ENCODE measurements around the gene LTBP2. TPM values are rescaled to one million over a fixed set of nuclear protein-coding genes. Genes with fewer than 3 reads are reported as not detected.

LTBP2 gene
- total RNA-seq, 3 donors from 2014 or later (not counting 1 experiment from before 2014, with no cell fraction given): 2.1 to 3.7 (median 3.0) TPM

DNA sequence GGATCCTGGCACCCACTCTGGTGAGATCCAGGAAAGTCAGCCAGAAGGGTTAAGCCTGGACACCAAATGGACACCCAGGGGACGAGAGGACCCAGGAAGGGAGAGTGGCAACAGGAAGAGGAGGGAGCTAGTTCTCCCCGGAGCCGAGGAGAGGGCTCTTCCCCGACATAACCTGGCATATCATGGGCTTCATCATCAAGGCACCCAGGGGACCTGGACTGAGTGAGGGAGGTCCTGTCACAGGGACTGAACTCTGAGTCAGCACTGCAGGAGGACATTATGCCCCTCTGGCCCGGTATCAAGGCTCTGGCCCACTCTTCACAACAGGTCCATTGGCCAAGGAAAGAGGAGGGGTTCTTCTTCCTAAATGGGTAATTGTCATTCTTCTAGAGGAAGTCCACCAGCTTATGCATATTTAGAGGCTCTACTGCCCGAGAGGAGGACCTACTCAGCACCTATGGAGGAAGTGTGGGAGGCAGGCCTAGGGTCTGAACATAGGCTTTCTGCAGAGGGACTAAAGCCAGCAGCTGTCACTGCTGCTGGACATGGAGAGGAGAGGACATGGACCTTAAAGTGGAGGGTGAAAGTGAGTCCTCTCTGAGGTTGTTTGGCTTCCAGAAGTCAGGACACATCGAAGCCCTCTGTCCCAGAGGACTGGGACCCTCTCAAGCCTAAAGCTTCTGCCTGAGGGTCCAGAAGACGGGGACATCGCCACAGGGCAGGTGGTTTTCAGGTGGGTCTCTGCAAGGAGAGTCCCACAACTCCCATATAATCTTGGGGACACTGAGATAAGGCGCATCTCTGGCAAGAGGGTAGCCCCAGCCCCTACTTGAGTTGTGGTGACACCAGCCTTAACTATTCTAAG, 99.8 kb downstream of the LTBP2 start:
- no peaks in the 10 kb centered on the region for H3K9me3 ChIP-seq (ENCODE audit: control insufficient read depth, insufficient read depth, low read length)
- H3K4me3 Mint-ChIP-seq: no peak overlapping the region
- no peaks in the 10 kb centered on the region for H3K27me3 ChIP-seq (ENCODE audit: control insufficient read depth, insufficient read depth, low read length)
- H3K4me3 ChIP-seq (ENCODE audit: low read length): no peak overlapping the region
- H3K4me1 ChIP-seq (ENCODE audit: control insufficient read depth, insufficient read depth, low read length): peaks cover 9% of the 10 kb centered on the region
- no peaks in the 10 kb centered on the region for H3K36me3 ChIP-seq (ENCODE audit: control insufficient read depth, insufficient read depth, low read length)
- WGBS (ENCODE audit: insufficient coverage): 75% methylated on average over 10 of the region's 10 CpGs
- intact Hi-C loops (cut with micrococcal nuclease): no loop called here
- H3K36me3 Mint-ChIP-seq: no peaks in the 10 kb centered on the region
- no peaks in the 10 kb centered on the region for H3K9me3 Mint-ChIP-seq
- DNase-seq (no peak), ATAC-seq (no peak)
- H3K27me3 Mint-ChIP-seq (ENCODE audit: low read depth in 2 of 2): no peaks in the 10 kb centered on the region
- H3K27ac ChIP-seq (ENCODE audit: low read length): no peak overlapping the region
- H3K27ac Mint-ChIP-seq: no peak overlapping the region
- TF ChIP-seq, protein P1, sequence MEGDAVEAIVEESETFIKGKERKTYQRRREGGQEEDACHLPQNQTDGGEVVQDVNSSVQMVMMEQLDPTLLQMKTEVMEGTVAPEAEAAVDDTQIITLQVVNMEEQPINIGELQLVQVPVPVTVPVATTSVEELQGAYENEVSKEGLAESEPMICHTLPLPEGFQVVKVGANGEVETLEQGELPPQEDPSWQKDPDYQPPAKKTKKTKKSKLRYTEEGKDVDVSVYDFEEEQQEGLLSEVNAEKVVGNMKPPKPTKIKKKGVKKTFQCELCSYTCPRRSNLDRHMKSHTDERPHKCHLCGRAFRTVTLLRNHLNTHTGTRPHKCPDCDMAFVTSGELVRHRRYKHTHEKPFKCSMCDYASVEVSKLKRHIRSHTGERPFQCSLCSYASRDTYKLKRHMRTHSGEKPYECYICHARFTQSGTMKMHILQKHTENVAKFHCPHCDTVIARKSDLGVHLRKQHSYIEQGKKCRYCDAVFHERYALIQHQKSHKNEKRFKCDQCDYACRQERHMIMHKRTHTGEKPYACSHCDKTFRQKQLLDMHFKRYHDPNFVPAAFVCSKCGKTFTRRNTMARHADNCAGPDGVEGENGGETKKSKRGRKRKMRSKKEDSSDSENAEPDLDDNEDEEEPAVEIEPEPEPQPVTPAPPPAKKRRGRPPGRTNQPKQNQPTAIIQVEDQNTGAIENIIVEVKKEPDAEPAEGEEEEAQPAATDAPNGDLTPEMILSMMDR (IDR thresholded peaks at IDR 0.05): no peak
- H3K4me1 Mint-ChIP-seq: peaks cover 0 to 12% of the 10 kb centered on the region in 2 donors

- H3K27ac ChIP-seq (ENCODE audit: low read length): no peak overlapping the region
- H3K9me3 Mint-ChIP-seq: no peaks in the 10 kb centered on the region
- intact Hi-C loops (cut with micrococcal nuclease): no loop called here
- H3K9me3 ChIP-seq (ENCODE audit: control insufficient read depth, insufficient read depth, low read length): no peaks in the 10 kb centered on the region
- no peak for DNase-seq
- H3K4me1 Mint-ChIP-seq: peaks cover 0 to 12% of the 10 kb centered on the region in 2 donors
- ATAC-seq: no peak
- H3K4me3 Mint-ChIP-seq: no peak overlapping the region
- H3K27me3 ChIP-seq (ENCODE audit: control insufficient read depth, insufficient read depth, low read length): no peaks in the 10 kb centered on the region
- TF ChIP-seq, protein P1 (IDR thresholded peaks at IDR 0.05): no peak
- H3K27ac Mint-ChIP-seq: no peak overlapping the region
- WGBS (ENCODE audit: insufficient coverage): 92% methylated on average over 10 of the region's 10 CpGs
- no peaks in the 10 kb centered on the region for H3K36me3 ChIP-seq (ENCODE audit: control insufficient read depth, insufficient read depth, low read length)
- peaks cover 9% of the 10 kb centered on the region for H3K4me1 ChIP-seq (ENCODE audit: control insufficient read depth, insufficient read depth, low read length)
- no peaks in the 10 kb centered on the region for H3K27me3 Mint-ChIP-seq (ENCODE audit: low read depth in 2 of 2)
- H3K4me3 ChIP-seq (ENCODE audit: low read length): no peak overlapping the region
- no peaks in the 10 kb centered on the region for H3K36me3 Mint-ChIP-seq
These were observed 101.1 kb downstream of the LTBP2 start for GRCh38 chr14:74510959-74511409.

GRCh38 chr14:74510223-74510931, 101.7 kb downstream of the LTBP2 start:
- H3K27me3 ChIP-seq (ENCODE audit: control insufficient read depth, insufficient read depth, low read length): no peaks in the 10 kb centered on the region
- H3K27ac Mint-ChIP-seq: no peak overlapping the region
- 89% methylated on average over 21 of the region's 21 CpGs for WGBS (ENCODE audit: insufficient coverage)
- no peaks in the 10 kb centered on the region for H3K27me3 Mint-ChIP-seq (ENCODE audit: low read depth in 2 of 2)
- H3K4me1 ChIP-seq (ENCODE audit: control insufficient read depth, insufficient read depth, low read length): peaks cover 9% of the 10 kb centered on the region
- peaks cover 0 to 12% of the 10 kb centered on the region in 2 donors for H3K4me1 Mint-ChIP-seq
- no peaks in the 10 kb centered on the region for H3K9me3 Mint-ChIP-seq
- no peaks in the 10 kb centered on the region for H3K9me3 ChIP-seq (ENCODE audit: control insufficient read depth, insufficient read depth, low read length)
- H3K36me3 ChIP-seq (ENCODE audit: control insufficient read depth, insufficient read depth, low read length): no peaks in the 10 kb centered on the region
- H3K4me3 Mint-ChIP-seq: no peak overlapping the region
- intact Hi-C loops (cut with micrococcal nuclease): no loop called here
- ATAC-seq (no peak), DNase-seq (no peak)
- no peak overlapping the region for H3K4me3 ChIP-seq (ENCODE audit: low read length)
- TF ChIP-seq, protein P1 (IDR thresholded peaks at IDR 0.05): no peak
- no peak overlapping the region for H3K27ac ChIP-seq (ENCODE audit: low read length)
- no peaks in the 10 kb centered on the region for H3K36me3 Mint-ChIP-seq
